Body of pancreas (tissue), 4 donors: Measurements from ENCODE around the gene IL16.

Experiments
- POLR2A ChIP-seq, 3 donors: fragments of 450-650 bp; IDR thresholded peaks; one replicate each; pipeline ENCODE4 v1.6.1; 2016; ENCODE audit warnings: antibody characterized with exemption in 3 of 3, mild to moderate bottlenecking in 2 of 3
- TF ChIP-seq, protein P1 (sequence below), 7 experiments: fragments of 450-650 bp in 4 of 7; fragments of 200-600 bp in 3 of 7; sonication (generic) in 3 of 7; IDR thresholded peaks; one replicate each; pipeline ENCODE4 v1.5.1; 2016 to 2019; ENCODE audit warnings: antibody characterized with exemption in 7 of 7

DNA sequence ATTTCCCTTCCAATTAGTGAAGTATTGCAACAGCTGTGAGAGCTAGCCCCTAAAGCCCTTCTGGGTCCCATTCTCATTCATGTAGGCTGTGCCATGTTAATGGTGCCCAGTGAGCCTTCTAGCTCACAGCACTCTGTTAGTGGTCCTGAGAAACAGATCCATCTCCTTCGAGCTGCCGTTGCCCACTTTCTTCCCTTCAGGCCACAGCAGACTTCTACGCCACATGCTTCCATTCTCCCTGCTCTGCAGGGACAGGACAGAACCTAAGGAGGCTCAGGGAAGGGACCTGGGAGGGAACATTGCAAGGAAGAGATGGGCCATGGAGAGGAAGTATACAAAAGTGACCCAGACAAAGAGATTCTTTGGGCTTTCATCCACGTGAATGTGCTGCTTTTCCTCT lies 139.0 kb downstream of the IL16 start:
- TF ChIP-seq POLR2A (IDR thresholded peaks at IDR 0.05): no peak
- TF ChIP-seq, protein P1, sequence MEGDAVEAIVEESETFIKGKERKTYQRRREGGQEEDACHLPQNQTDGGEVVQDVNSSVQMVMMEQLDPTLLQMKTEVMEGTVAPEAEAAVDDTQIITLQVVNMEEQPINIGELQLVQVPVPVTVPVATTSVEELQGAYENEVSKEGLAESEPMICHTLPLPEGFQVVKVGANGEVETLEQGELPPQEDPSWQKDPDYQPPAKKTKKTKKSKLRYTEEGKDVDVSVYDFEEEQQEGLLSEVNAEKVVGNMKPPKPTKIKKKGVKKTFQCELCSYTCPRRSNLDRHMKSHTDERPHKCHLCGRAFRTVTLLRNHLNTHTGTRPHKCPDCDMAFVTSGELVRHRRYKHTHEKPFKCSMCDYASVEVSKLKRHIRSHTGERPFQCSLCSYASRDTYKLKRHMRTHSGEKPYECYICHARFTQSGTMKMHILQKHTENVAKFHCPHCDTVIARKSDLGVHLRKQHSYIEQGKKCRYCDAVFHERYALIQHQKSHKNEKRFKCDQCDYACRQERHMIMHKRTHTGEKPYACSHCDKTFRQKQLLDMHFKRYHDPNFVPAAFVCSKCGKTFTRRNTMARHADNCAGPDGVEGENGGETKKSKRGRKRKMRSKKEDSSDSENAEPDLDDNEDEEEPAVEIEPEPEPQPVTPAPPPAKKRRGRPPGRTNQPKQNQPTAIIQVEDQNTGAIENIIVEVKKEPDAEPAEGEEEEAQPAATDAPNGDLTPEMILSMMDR (IDR thresholded peaks at IDR 0.05): no peak
